H1 (cell line): Measurements from ENCODE around the gene EIF4EBP3. TPM values are rescaled to one million over a fixed set of nuclear protein-coding genes. Genes with fewer than 3 reads are reported as not detected.

Experiments used
- CTCF ChIA-PET: fragments of 300-600 bp; sonication (Branson Sonifier 250); formaldehyde crosslinking; loops from one replicate; lab custom pipeline; 2021; ENCODE audit not compliant: partially characterized antibody; lab: Charles Lee
- POLR2A ChIA-PET: fragments of 300-600 bp; sonication (Branson Sonifier 250); formaldehyde crosslinking; loops from one replicate; lab custom pipeline; 2021; ENCODE audit warnings: inconsistent platforms; ENCODE audit not compliant: partially characterized antibody; lab: Charles Lee
- DNase-seq, 2 experiments: peaks; one replicate each; pipeline versions ENCODE4 v3.0.0 to v3.0.0-alpha.2; 2010 to 2022; ENCODE audit warnings: low spot score in 2 of 2, low read depth in 1 of 2, mixed read lengths in 1 of 2
- FAIRE-seq: peaks from 2 replicates; lab custom pipeline; 2011; peaks lifted over from hg19 to GRCh38; lab: Jason Lieb, UNC
- H2AFZ ChIP-seq: 2 replicates; pipeline ENCODE4 v1.8.1; 2012; ENCODE audit warnings: low read length, inconsistent platforms
- H2AK5ac ChIP-seq: 2 replicates; pipeline ENCODE4 v1.6.1; 2013; ENCODE audit warnings: low read depth, low read length
- H2BK120ac ChIP-seq: replicated peaks from 2 replicates; pipeline ENCODE3; 2013; ENCODE audit warnings: low read depth, low read length, inconsistent platforms
- H2BK12ac ChIP-seq: 2 replicates; pipeline ENCODE4 v1.6.1; 2013; ENCODE audit warnings: low read depth, low read length
- H2BK15ac ChIP-seq: 2 replicates; pipeline ENCODE4 v1.6.1; 2013; ENCODE audit warnings: low read length
- H2BK20ac ChIP-seq: 2 replicates; pipeline ENCODE4 v1.6.1; 2013; ENCODE audit warnings: low read length
- H2BK5ac ChIP-seq: 2 replicates; pipeline ENCODE4 v1.6.1; 2013; ENCODE audit warnings: low read depth, low read length
- H3K14ac ChIP-seq: 2 replicates; pipeline ENCODE4 v1.6.1; 2013; ENCODE audit warnings: inconsistent platforms; ENCODE audit not compliant: insufficient read length
- H3K18ac ChIP-seq: 2 replicates; pipeline ENCODE4 v1.6.1; 2013; ENCODE audit warnings: low read length; ENCODE audit errors: extremely low read depth
- H3K23ac ChIP-seq: 2 replicates; pipeline ENCODE4 v1.6.1; 2013; ENCODE audit warnings: inconsistent platforms; ENCODE audit not compliant: insufficient read length
- H3K23me2 ChIP-seq: 2 replicates; pipeline ENCODE4 v1.6.1; 2013; ENCODE audit warnings: low read depth, low read length
- H3K27ac ChIP-seq: 2 replicates; pipeline ENCODE4 v1.6.1; 2011; ENCODE audit warnings: low read depth, low read length, inconsistent platforms
- H3K27me3 ChIP-seq, 4 experiments: replicated peaks in 1 of 4; 1 replicate in 1 of 4; 2 replicates in 3 of 4; pipeline versions ENCODE4 v1.6.1 to v1.8.1; 2011 to 2013; ENCODE audit warnings: low read length in 3 of 4, mild to moderate bottlenecking in 3 of 4, inconsistent platforms in 2 of 4, mixed read lengths in 2 of 4, moderate library complexity in 1 of 4; ENCODE audit not compliant: control insufficient read depth in 3 of 4, insufficient read depth in 3 of 4; ENCODE audit errors: extremely low read depth in 1 of 4
- H3K36me3 ChIP-seq, 4 experiments: 2 replicates each; pipeline versions ENCODE4 v1.6.1 to v1.8.1; 2011 to 2013; ENCODE audit warnings: mild to moderate bottlenecking in 4 of 4, low read length in 3 of 4, moderate library complexity in 2 of 4, control low read depth in 1 of 4, inconsistent platforms in 1 of 4; ENCODE audit not compliant: insufficient read depth in 4 of 4, control insufficient read depth in 2 of 4
- H3K4ac ChIP-seq: replicated peaks from 2 replicates; pipeline ENCODE3; 2013; ENCODE audit warnings: low read length, low read depth, mixed read lengths, inconsistent platforms; ENCODE audit not compliant: insufficient read length
- H3K4me1 ChIP-seq, 4 experiments: replicated peaks in 1 of 4; 1 replicate in 1 of 4; 2 replicates in 3 of 4; pipeline versions ENCODE4 v1.6.1 to v1.8.1; 2011 to 2013; ENCODE audit warnings: low read length in 3 of 4, inconsistent platforms in 2 of 4, mixed read lengths in 1 of 4; ENCODE audit not compliant: insufficient read depth in 4 of 4, control insufficient read depth in 3 of 4
- H3K4me2 ChIP-seq, 2 experiments: 2 replicates each; pipeline versions ENCODE4 v1.6.1 to v1.8.1; 2011 to 2013; ENCODE audit warnings: low read depth in 2 of 2, low read length in 2 of 2, control low read depth in 1 of 2, inconsistent platforms in 1 of 2, mild to moderate bottlenecking in 1 of 2; ENCODE audit not compliant: insufficient read depth in 1 of 2
- H3K4me3 ChIP-seq, 4 experiments: fragments of 200-600, 300-600 bp in 1 of 4; sonication (generic), shearing (Covaris generic), sonication (Bioruptor Twin) in 1 of 4; 2 replicates each; pipeline versions ENCODE4 v1.5.1 to v1.8.1; 2011 to 2016; ENCODE audit warnings: low read length in 4 of 4, low read depth in 3 of 4, control low read depth in 2 of 4, inconsistent platforms in 2 of 4, mild to moderate bottlenecking in 2 of 4, mixed read lengths in 1 of 4, moderate library complexity in 1 of 4; ENCODE audit not compliant: insufficient read depth in 2 of 4; ENCODE audit errors: extremely low read depth in 1 of 4
- H3K56ac ChIP-seq: replicated peaks from 2 replicates; pipeline ENCODE3; 2013; ENCODE audit warnings: low read depth, mild to moderate bottlenecking, mixed read lengths, low read length, inconsistent platforms; ENCODE audit not compliant: insufficient read length
- H3K79me1 ChIP-seq: 2 replicates; pipeline ENCODE4 v1.6.1; 2013; ENCODE audit warnings: low read depth, low read length, control low read depth
- H3K79me2 ChIP-seq, 2 experiments: 2 replicates each; pipeline versions ENCODE4 v1.6.1 to v1.8.1; 2012 to 2013; ENCODE audit warnings: low read length in 2 of 2, mild to moderate bottlenecking in 2 of 2, inconsistent platforms in 1 of 2; ENCODE audit not compliant: insufficient read depth in 2 of 2, control insufficient read depth in 1 of 2
- H3K9ac ChIP-seq, 4 experiments: replicated peaks in 1 of 4; 1 replicate in 1 of 4; 2 replicates in 3 of 4; pipeline versions ENCODE4 v1.6.1 to v1.8.1; 2011 to 2013; ENCODE audit warnings: low read depth in 3 of 4, low read length in 3 of 4, control low read depth in 2 of 4, mild to moderate bottlenecking in 2 of 4, moderate library complexity in 2 of 4, inconsistent platforms in 1 of 4; ENCODE audit errors: extremely low read depth in 1 of 4
- H3K9me3 ChIP-seq, 2 experiments: 2 replicates each; pipeline versions ENCODE4 v1.6.1 to v1.8.1; 2012 to 2013; ENCODE audit warnings: mild to moderate bottlenecking in 2 of 2, moderate library complexity in 2 of 2, control low read depth in 1 of 2, inconsistent platforms in 1 of 2, low read depth in 1 of 2, low read length in 1 of 2, mixed read lengths in 1 of 2; ENCODE audit not compliant: insufficient read depth in 2 of 2
- H4K20me1 ChIP-seq, 2 experiments: replicated peaks in 1 of 2; 2 replicates each; pipeline versions ENCODE3 to v1.8.1; 2011 to 2013; ENCODE audit warnings: inconsistent platforms in 2 of 2, low read length in 2 of 2, mild to moderate bottlenecking in 1 of 2; ENCODE audit not compliant: insufficient read depth in 2 of 2, control insufficient read depth in 1 of 2
- H4K5ac ChIP-seq: 2 replicates; pipeline ENCODE4 v1.6.1; 2013; ENCODE audit warnings: low read length, low read depth, mixed read lengths, inconsistent platforms; ENCODE audit not compliant: insufficient read length
- H4K8ac ChIP-seq: 2 replicates; pipeline ENCODE4 v1.8.0; 2013; ENCODE audit warnings: mild to moderate bottlenecking, moderate library complexity, low read length, inconsistent platforms; ENCODE audit not compliant: insufficient read depth; ENCODE audit errors: extremely low read depth
- H4K91ac ChIP-seq: replicated peaks from 2 replicates; pipeline ENCODE3; 2013; ENCODE audit warnings: low read length, mixed read lengths, inconsistent platforms; ENCODE audit not compliant: insufficient read length
- BACH1 ChIP-seq: IDR thresholded peaks from 2 replicates; pipeline ENCODE4 v1.6.1; 2012; ENCODE audit warnings: low read length, improper control_type of control experiment
- BRCA1 ChIP-seq: IDR thresholded peaks from 2 replicates; pipeline ENCODE4 v1.6.1; 2012; ENCODE audit warnings: low read depth, low read length, improper control_type of control experiment
- CTBP2 ChIP-seq: IDR thresholded peaks from 2 replicates; pipeline ENCODE4 v1.7.0; 2011; ENCODE audit warnings: borderline replicate concordance, mild to moderate bottlenecking, moderate library complexity, mixed read lengths, low read length; ENCODE audit not compliant: insufficient read depth, insufficient read length
- GTF2F1 ChIP-seq: IDR thresholded peaks from 2 replicates; pipeline ENCODE4 v1.6.1; 2012; ENCODE audit warnings: low read depth, low read length, improper control_type of control experiment, borderline replicate concordance
- NANOG ChIP-seq: IDR thresholded peaks from 2 replicates; pipeline ENCODE4 v1.6.1; 2011; ENCODE audit warnings: low read length, low read depth, mild to moderate bottlenecking, inconsistent platforms; ENCODE audit not compliant: insufficient read depth, poor library complexity, severe bottlenecking
- SP2 ChIP-seq: IDR thresholded peaks from 2 replicates; pipeline ENCODE4 v1.6.1; 2012; ENCODE audit warnings: mild to moderate bottlenecking, low read length, inconsistent platforms
- SP4 ChIP-seq: IDR thresholded peaks from 2 replicates; pipeline ENCODE4 v1.6.1; 2012; ENCODE audit warnings: low read length, inconsistent platforms
- TBP ChIP-seq: IDR thresholded peaks from 2 replicates; pipeline ENCODE4 v1.6.1; 2011; ENCODE audit warnings: low read depth, low read length, improper control_type of control experiment
- USF2 ChIP-seq: IDR thresholded peaks from 2 replicates; pipeline ENCODE4 v1.6.1; 2011; ENCODE audit warnings: low read length, improper control_type of control experiment
- WGBS, 2 experiments: shearing (Covaris generic) in 1 of 2; methylation state at CpG; one replicate each; pipeline versions ENCODE4 v1.1.6 to v1.1.7; 2013 to 2015; ENCODE audit warnings: low lambda C conversion rate in 2 of 2, mixed read lengths in 2 of 2, inconsistent platforms in 1 of 2, low coverage in 1 of 2, missing lambda C conversion rate in 1 of 2; ENCODE audit not compliant: insufficient replicate concordance in 2 of 2, insufficient coverage in 1 of 2, insufficient read length in 1 of 2; ENCODE audit errors: extremely low coverage in 1 of 2, missing lambda C conversion rate in 1 of 2; 5-methylcytosine and 5-hydroxymethylcytosine counted together
- polyA plus RNA-seq, 7 experiments: library from polyadenylated mRNA; depleted of rRNA in 3 of 7; stranded (reverse) in 5 of 7; unstranded in 2 of 7; fragments of >200 nt in 5 of 7; fragments of 200-250 nt in 2 of 7; gene quantifications; 1 replicate in 5 of 7; 2 replicates in 1 of 7; 4 replicates in 1 of 7; pipeline versions ENCODE4 v1.2.1 to v1.2.3, GENCODE V29; 2011 to 2013; ENCODE audit warnings: missing spikeins in 2 of 7, mixed read lengths in 2 of 7
- total RNA-seq: library from RNA; stranded (reverse); fragmentation: NEBNext Ultra II Directional; extraction: Animal tissue kit (Norgen Biotek cat#: 25700); gene quantifications from 2 replicates; pipeline ENCODE4 v1.2.1, GENCODE V29; 2021

The EIF4EBP3 gene
- total and polyA plus RNA-seq, 2 of the 8 experiments (the other 6 are each of a cell fraction or from before 2014, with no cell fraction given): 11.1 to 11.7 TPM

- no peak overlapping the region for H3K4me2 ChIP-seq
- H4K8ac ChIP-seq: peak overlapping the region; percentile 69; the same call in 1 of the 2 replicates
- no peak overlapping the region for H3K56ac ChIP-seq
- H2BK15ac ChIP-seq: no peak overlapping the region
- H3K36me3 ChIP-seq: peaks cover 0 to 18% (median 13%) of the 10 kb centered on the region in 4 experiments; a peak in 4 of 8 replicates
- no peaks in the 10 kb centered on the region for H3K9me3 ChIP-seq
- peaks cover 0 to 6% (median 0%) of the 10 kb centered on the region in 4 experiments; a peak in 2 of 7 replicates for H3K4me1 ChIP-seq
- no peak overlapping the region for H3K4me3 ChIP-seq
- no peaks in the 10 kb centered on the region for H4K20me1 ChIP-seq
- no peak overlapping the region for H4K5ac ChIP-seq
- no peak overlapping the region for H3K4ac ChIP-seq
- no peak overlapping the region for H4K91ac ChIP-seq
- FAIRE-seq: no peak
- 89% methylated on average over 4 of the region's 4 CpGs; no CpG with 5 or more reads in 1 of the 2 experiments for WGBS, 2 experiments
- ChIA-PET POLR2A (interaction anchor here (1.6 to 10.0 kb wide), 5 partner anchors 19 to 141 kb away, joined by 3 to 94 read pairs (median 5); partner anchors contain the start of genes DND1, EIF4EBP3 and TMCO6), CTCF (interaction anchor here (0.7 to 1.8 kb wide), 9 partner anchors 21 to 218 kb away, joined by 3 to 7 read pairs (median 4); partner anchors contain the start of genes EIF4EBP3 and TMCO6)
- peaks cover 4% of the 10 kb centered on the region for H3K23me2 ChIP-seq
- no peak overlapping the region for H3K27ac ChIP-seq
- H3K27me3 ChIP-seq: no peaks in the 10 kb centered on the region
- no peak overlapping the region for H3K23ac ChIP-seq
- H2BK120ac ChIP-seq: no peak overlapping the region
- peaks cover 3 to 6% of the 10 kb centered on the region in 2 experiments; a peak in 3 of 4 replicates for H3K79me2 ChIP-seq
- no peak overlapping the region for H2AFZ ChIP-seq
- no peak overlapping the region for H3K14ac ChIP-seq
- no peak overlapping the region for H2BK20ac ChIP-seq
- no peak overlapping the region for H2AK5ac ChIP-seq
- no peak for DNase-seq
- H3K18ac ChIP-seq: no peak overlapping the region
- no peak overlapping the region for H2BK12ac ChIP-seq
- H3K9ac ChIP-seq: no peak overlapping the region
- no peak overlapping the region for H2BK5ac ChIP-seq
- H3K79me1 ChIP-seq: peaks cover 4% of the 10 kb centered on the region; the same call in 1 of the 2 replicates
- no peak for TF ChIP-seq SP2
- TF ChIP-seq GTF2F1: no peak
- TF ChIP-seq CTBP2: no peak
- TF ChIP-seq USF2: no peak
- no peak for TF ChIP-seq NANOG
- TF ChIP-seq SP4: no peak
- no peak for TF ChIP-seq TBP
- TF ChIP-seq BACH1: no peak
- TF ChIP-seq BRCA1: no peak
Observed at GRCh38 chr5:140570058-140570457, 22.6 kb downstream of the EIF4EBP3 start.
